Measurements from ENCODE around the gene TCTA. TPM values are rescaled to one million over a fixed set of nuclear protein-coding genes. Genes with fewer than 3 reads are reported as not detected.
A peak's percentile ranks its signal among the peaks of the same experiment; 100 is the strongest.

Gene TCTA
- total and polyA plus RNA-seq, 9 of the 15 experiments (the other 6 are each of a cell fraction or from before 2014, with no cell fraction given), result 4.0 to 15.4 (median 8.2) TPM

DNA sequence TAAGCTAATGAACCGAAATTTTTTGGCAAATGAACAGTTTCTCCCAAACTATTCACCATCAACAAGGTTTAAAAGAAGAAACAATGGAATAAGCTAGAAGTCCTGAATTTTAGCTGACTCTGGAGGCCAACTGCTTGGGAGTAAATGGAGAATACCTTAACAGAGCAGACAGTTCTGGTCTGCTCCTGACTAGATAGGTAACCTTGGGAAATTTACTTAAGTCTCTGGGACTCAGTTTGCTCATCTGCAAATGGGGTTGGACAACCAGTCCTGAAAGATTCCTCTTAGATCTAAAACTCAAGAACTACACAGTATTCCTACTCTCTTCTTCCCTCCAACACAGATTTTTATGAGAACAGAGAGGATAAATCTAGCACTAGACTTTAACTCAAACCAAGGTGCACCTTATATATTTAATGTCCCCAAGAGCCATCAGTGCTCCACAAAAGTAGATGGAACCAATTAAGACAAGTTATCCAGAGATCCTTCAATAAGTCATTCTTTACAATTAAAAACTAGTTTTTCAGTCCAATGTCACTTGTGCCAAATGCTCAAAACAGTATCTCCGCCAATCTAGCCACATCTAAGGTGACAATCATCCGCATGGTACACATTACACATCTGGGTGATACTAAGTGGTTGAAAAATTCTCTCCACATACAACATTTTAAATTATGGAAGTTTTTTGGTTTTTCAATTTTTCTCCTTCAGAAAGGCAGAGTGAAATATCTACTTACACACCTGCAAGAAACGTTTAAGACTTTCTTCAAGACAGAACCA lies 2.0 kb upstream of the TCTA start:
- TF ChIP-seq BCOR (IDR thresholded peaks at IDR 0.05) (peak; percentile 92), RCOR1 (IDR thresholded peaks at IDR 0.05; ENCODE audit: borderline replicate concordance in 1 of 2, low read depth in 2 of 2, low read length in 2 of 2) (peak in 1 of 2 experiments; percentile 50; a peak in 2 of 4 replicates), POLR2H (tag; IDR thresholded peaks at IDR 0.05; ENCODE audit: low read depth) (0 out of 2 replicates have a peak, but pooled peaks have one; percentile 24), KDM1A (IDR thresholded peaks at IDR 0.05) (peak; percentile 41 to 75; a peak in 3 of 4 replicates), RBM25 (IDR thresholded peaks at IDR 0.05; ENCODE audit: low read depth, low read length, severe bottlenecking) (peak; percentile 99), HDAC2 (IDR thresholded peaks at IDR 0.05) (peak; percentile 79; the same call in 1 of the 2 replicates), ESRRA (IDR thresholded peaks at IDR 0.05; ENCODE audit: borderline replicate concordance, low read depth) (0 out of 2 replicates have a peak, but pooled peaks have one; percentile 14), STAT5A (IDR thresholded peaks at IDR 0.05; ENCODE audit: borderline replicate concordance, low read length) (no peak)
- TF ChIP-seq, protein P1, sequence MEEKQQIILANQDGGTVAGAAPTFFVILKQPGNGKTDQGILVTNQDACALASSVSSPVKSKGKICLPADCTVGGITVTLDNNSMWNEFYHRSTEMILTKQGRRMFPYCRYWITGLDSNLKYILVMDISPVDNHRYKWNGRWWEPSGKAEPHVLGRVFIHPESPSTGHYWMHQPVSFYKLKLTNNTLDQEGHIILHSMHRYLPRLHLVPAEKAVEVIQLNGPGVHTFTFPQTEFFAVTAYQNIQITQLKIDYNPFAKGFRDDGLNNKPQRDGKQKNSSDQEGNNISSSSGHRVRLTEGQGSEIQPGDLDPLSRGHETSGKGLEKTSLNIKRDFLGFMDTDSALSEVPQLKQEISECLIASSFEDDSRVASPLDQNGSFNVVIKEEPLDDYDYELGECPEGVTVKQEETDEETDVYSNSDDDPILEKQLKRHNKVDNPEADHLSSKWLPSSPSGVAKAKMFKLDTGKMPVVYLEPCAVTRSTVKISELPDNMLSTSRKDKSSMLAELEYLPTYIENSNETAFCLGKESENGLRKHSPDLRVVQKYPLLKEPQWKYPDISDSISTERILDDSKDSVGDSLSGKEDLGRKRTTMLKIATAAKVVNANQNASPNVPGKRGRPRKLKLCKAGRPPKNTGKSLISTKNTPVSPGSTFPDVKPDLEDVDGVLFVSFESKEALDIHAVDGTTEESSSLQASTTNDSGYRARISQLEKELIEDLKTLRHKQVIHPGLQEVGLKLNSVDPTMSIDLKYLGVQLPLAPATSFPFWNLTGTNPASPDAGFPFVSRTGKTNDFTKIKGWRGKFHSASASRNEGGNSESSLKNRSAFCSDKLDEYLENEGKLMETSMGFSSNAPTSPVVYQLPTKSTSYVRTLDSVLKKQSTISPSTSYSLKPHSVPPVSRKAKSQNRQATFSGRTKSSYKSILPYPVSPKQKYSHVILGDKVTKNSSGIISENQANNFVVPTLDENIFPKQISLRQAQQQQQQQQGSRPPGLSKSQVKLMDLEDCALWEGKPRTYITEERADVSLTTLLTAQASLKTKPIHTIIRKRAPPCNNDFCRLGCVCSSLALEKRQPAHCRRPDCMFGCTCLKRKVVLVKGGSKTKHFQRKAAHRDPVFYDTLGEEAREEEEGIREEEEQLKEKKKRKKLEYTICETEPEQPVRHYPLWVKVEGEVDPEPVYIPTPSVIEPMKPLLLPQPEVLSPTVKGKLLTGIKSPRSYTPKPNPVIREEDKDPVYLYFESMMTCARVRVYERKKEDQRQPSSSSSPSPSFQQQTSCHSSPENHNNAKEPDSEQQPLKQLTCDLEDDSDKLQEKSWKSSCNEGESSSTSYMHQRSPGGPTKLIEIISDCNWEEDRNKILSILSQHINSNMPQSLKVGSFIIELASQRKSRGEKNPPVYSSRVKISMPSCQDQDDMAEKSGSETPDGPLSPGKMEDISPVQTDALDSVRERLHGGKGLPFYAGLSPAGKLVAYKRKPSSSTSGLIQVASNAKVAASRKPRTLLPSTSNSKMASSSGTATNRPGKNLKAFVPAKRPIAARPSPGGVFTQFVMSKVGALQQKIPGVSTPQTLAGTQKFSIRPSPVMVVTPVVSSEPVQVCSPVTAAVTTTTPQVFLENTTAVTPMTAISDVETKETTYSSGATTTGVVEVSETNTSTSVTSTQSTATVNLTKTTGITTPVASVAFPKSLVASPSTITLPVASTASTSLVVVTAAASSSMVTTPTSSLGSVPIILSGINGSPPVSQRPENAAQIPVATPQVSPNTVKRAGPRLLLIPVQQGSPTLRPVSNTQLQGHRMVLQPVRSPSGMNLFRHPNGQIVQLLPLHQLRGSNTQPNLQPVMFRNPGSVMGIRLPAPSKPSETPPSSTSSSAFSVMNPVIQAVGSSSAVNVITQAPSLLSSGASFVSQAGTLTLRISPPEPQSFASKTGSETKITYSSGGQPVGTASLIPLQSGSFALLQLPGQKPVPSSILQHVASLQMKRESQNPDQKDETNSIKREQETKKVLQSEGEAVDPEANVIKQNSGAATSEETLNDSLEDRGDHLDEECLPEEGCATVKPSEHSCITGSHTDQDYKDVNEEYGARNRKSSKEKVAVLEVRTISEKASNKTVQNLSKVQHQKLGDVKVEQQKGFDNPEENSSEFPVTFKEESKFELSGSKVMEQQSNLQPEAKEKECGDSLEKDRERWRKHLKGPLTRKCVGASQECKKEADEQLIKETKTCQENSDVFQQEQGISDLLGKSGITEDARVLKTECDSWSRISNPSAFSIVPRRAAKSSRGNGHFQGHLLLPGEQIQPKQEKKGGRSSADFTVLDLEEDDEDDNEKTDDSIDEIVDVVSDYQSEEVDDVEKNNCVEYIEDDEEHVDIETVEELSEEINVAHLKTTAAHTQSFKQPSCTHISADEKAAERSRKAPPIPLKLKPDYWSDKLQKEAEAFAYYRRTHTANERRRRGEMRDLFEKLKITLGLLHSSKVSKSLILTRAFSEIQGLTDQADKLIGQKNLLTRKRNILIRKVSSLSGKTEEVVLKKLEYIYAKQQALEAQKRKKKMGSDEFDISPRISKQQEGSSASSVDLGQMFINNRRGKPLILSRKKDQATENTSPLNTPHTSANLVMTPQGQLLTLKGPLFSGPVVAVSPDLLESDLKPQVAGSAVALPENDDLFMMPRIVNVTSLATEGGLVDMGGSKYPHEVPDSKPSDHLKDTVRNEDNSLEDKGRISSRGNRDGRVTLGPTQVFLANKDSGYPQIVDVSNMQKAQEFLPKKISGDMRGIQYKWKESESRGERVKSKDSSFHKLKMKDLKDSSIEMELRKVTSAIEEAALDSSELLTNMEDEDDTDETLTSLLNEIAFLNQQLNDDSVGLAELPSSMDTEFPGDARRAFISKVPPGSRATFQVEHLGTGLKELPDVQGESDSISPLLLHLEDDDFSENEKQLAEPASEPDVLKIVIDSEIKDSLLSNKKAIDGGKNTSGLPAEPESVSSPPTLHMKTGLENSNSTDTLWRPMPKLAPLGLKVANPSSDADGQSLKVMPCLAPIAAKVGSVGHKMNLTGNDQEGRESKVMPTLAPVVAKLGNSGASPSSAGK (IDR thresholded peaks at IDR 0.05), result no peak
- 3% methylated on average over 4 of the region's 4 CpGs for WGBS (ENCODE audit: insufficient coverage, low coverage, missing lambda C conversion rate)
- Histone ChIP-seq H4K20me1 (replicated peaks; ENCODE audit: control insufficient read depth, insufficient read depth, low read length) (peaks cover 35% of the 10 kb centered on the region), H3K27me3 (ENCODE audit: control insufficient read depth in 2 of 2, insufficient read depth in 2 of 2, low read length in 2 of 2) (no peaks in the 10 kb centered on the region), H3K9ac (ENCODE audit: insufficient read depth in 1 of 2, low read depth in 2 of 2, low read length in 2 of 2) (peak overlapping the region; percentile 48 to 94; a peak in 3 of 4 replicates), H3K4me1 (replicated peaks in 1 of 2; ENCODE audit: control insufficient read depth in 2 of 2, insufficient read depth in 2 of 2, low read length in 2 of 2) (peaks cover 27 to 30% of the 10 kb centered on the region in 2 experiments; a peak in 4 of 5 replicates), H3K4me2 (ENCODE audit: insufficient read depth, low read length) (peak overlapping the region; percentile 94), H2AFZ (ENCODE audit: low read depth, low read length) (no peak overlapping the region), H3K9me3 (replicated peaks; ENCODE audit: control insufficient read depth, insufficient read depth, low read depth, low read length) (no peaks in the 10 kb centered on the region), H3K79me2 (ENCODE audit: control insufficient read depth, insufficient read depth, low read length) (peaks cover 81% of the 10 kb centered on the region), H3K4me3 (peak overlapping the region; percentile 91), H3K9me1 (ENCODE audit: control insufficient read depth, insufficient read depth, low read length) (no peaks in the 10 kb centered on the region), H3K27ac (ENCODE audit: extremely low read depth, low read depth, low read length) (peak overlapping the region; percentile 96; the same call in 2 of the 3 replicates), H3K36me3 (ENCODE audit: control insufficient read depth, insufficient read depth, low read length) (peaks cover 26% of the 10 kb centered on the region; the same call in 2 of the 3 replicates)
- ATAC-seq, result no peak
- intact Hi-C loops (cut with micrococcal nuclease), result no loop called here
- no peak for FAIRE-seq
- TSS peak; percentile 66 for BruUV-seq (replicated peaks)
- in situ Hi-C loops (cut with MboI), result no loop called here
- peak in 1 of 4 experiments; percentile 2 for DNase-seq (ENCODE audit: extremely low read depth in 1 of 4, low spot score in 3 of 4)
- CTCF ChIA-PET (ENCODE audit: low intra/inter-chr PET ratio), result no interaction called here
- POLR2A ChIA-PET, result interaction anchor here (0.5 to 1.8 kb wide), 5 partner anchors 10 to 276 kb away, joined by 3 to 7 read pairs (median 3); partner anchors contain the start of gene USP4

Data from K562 (cell line).